HEK293 (cell line): Measurements from ENCODE around the gene FUCA1.

Experiments
- CTCF ChIP-seq: fragments of 450-650 bp; formaldehyde crosslinking; IDR thresholded peaks from 2 replicates; pipeline ENCODE4 v1.5.1; 2016; ENCODE audit warnings: missing biosample characterization, missing genetic modification characterization
- ZNF174 ChIP-seq: fragments of 450-650 bp; formaldehyde crosslinking; IDR thresholded peaks from 2 replicates; pipeline ENCODE4 v1.5.0; 2017; ENCODE audit warnings: missing biosample characterization, mild to moderate bottlenecking, missing genetic modification characterization
- ZNF302 ChIP-seq: fragments of 450-650 bp; formaldehyde crosslinking; IDR thresholded peaks from 2 replicates; pipeline ENCODE4 v1.5.1; 2016; ENCODE audit warnings: missing biosample characterization, missing genetic modification characterization, low read depth

- TF ChIP-seq CTCF (tag by site-specific recombination) (no peak), ZNF174 (no peak), ZNF302 (tag by site-specific recombination) (no peak)
These were observed 40.4 kb downstream of the FUCA1 start for GRCh38 chr1:23827717-23828116.
